PC-9 (cell line): ENCODE results near the gene KLHL15. TPM values are rescaled to one million over a fixed set of nuclear protein-coding genes. Genes with fewer than 3 reads are reported as not detected.

Experiments
- BruUV-seq: library from RNA; stranded (reverse); fragments of 400-500 nt; replicated peaks from 2 replicates; lab custom pipeline; 2021; lab: Mats Ljungman, UMichigan
- CTCF ChIA-PET: fragments of 300-600 bp; sonication (Branson Sonifier 250); formaldehyde crosslinking; loops from one replicate; lab custom pipeline; 2022; ENCODE audit warnings: antibody characterized with exemption; lab: Charles Lee
- POLR2A ChIA-PET: fragments of 300-600 bp; sonication (Branson Sonifier 250); formaldehyde crosslinking; loops from one replicate; lab custom pipeline; 2022; ENCODE audit warnings: antibody characterized with exemption; ENCODE audit not compliant: unreplicated experiment; lab: Charles Lee
- DNase-seq, 2 experiments: peaks; one replicate each; pipeline versions ENCODE4 v3.0.0 to v3.0.0-alpha.2; 2015 to 2022; ENCODE audit warnings: mixed read lengths in 1 of 2
- H2AFZ ChIP-seq: fragments of 200-600 bp; sonication (generic); 2 replicates; pipeline ENCODE4 v1.8.1; 2017; ENCODE audit warnings: antibody characterized with exemption
- H3F3A ChIP-seq: fragments of 200-600 bp; sonication (generic); 2 replicates; pipeline ENCODE4 v1.8.1; 2017; ENCODE audit warnings: antibody characterized with exemption, mild to moderate bottlenecking, low read depth; ENCODE audit not compliant: insufficient read depth
- H3K27ac ChIP-seq: fragments of 200-600 bp; sonication (generic); 2 replicates; pipeline ENCODE4 v1.6.1; 2016; ENCODE audit warnings: mixed run types
- H3K27me3 ChIP-seq: fragments of 200-600 bp; sonication (generic); 2 replicates; pipeline ENCODE4 v1.6.1; 2016; ENCODE audit warnings: low read depth, mixed run types; ENCODE audit not compliant: insufficient read depth
- H3K36me3 ChIP-seq: fragments of 200-600 bp; sonication (generic); 2 replicates; pipeline ENCODE4 v1.6.1; 2016; ENCODE audit warnings: low read depth, mixed run types
- H3K4me1 ChIP-seq: fragments of 200-600 bp; sonication (generic); replicated peaks from 2 replicates; pipeline ENCODE4 v1.6.1; 2016; ENCODE audit warnings: mixed run types; ENCODE audit not compliant: insufficient read depth
- H3K4me2 ChIP-seq: fragments of 200-600 bp; sonication (generic); 2 replicates; pipeline ENCODE4 v1.6.1; 2017; ENCODE audit warnings: mixed run types
- H3K4me3 ChIP-seq: fragments of 200-600 bp; sonication (generic); 2 replicates; pipeline ENCODE4 v1.6.1; 2016; ENCODE audit warnings: mixed run types
- H3K79me2 ChIP-seq: fragments of 200-600 bp; sonication (generic); 2 replicates; pipeline ENCODE4 v1.6.1; 2017; ENCODE audit warnings: low read depth, mixed run types
- H3K9me2 ChIP-seq: fragments of 200-600 bp; sonication (generic); 2 replicates; pipeline ENCODE4 v1.8.1; 2017; ENCODE audit warnings: mild to moderate bottlenecking; ENCODE audit not compliant: insufficient read depth
- H3K9me3 ChIP-seq: fragments of 200-600 bp; sonication (generic); 2 replicates; pipeline ENCODE4 v1.8.1; 2016; ENCODE audit warnings: low read depth; ENCODE audit not compliant: insufficient read depth
- H4K20me1 ChIP-seq: fragments of 200-600 bp; sonication (generic); 2 replicates; pipeline ENCODE4 v1.8.1; 2017; ENCODE audit not compliant: insufficient read depth
- EZH2 ChIP-seq: fragments of 200-600 bp; sonication (generic); IDR thresholded peaks from 2 replicates; pipeline ENCODE4 v1.8.0; 2017; ENCODE audit warnings: antibody characterized with exemption, low read depth
- intact Hi-C: fragments of 100-400 bp; cut with micrococcal nuclease; formaldehyde crosslinking; loops from one replicate; pipeline ENCODE4 v1.10.0; 2022; ENCODE audit not compliant: unreplicated experiment
- total RNA-seq: library from RNA; stranded (reverse); gene quantifications from 2 replicates; pipeline ENCODE4 v1.2.3, GENCODE V29; 2021
- TF ChIP-seq, protein P1 (sequence below): fragments of 200-600 bp; sonication (generic); conservative IDR thresholded peaks from 2 replicates; pipeline ENCODE4 v1.6.1; 2017; ENCODE audit warnings: mixed run types, antibody characterized with exemption, mild to moderate bottlenecking, moderate library complexity

Gene KLHL15
- total RNA-seq, 1 experiment from 2014 or later = 3.7 TPM

DNA sequence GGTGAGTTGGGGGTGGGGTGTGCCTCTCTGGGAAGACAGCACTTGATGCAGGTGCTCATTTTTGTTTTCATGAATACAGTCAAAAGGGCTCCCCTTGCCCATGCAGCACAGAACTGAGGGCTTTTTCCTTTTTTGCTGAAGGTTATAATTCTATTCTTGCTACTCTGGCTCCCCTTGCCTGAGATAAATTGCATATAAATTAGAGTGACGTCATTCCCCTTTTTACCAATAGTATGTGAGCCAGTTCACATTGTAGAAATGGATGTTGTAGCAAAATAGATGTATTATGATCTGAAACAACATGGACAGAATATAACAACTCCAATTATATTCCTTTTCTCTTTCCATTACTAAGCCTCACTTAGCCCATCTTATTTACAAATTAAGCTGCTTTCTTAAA is 90.8 kb downstream of the KLHL15 start:
- Histone ChIP-seq H3K79me2 (no peaks in the 10 kb centered on the region), H3K27ac (no peak overlapping the region), H3K4me1 (peaks cover 6% of the 10 kb centered on the region; the same call in 1 of the 2 replicates), H3K36me3 (no peaks in the 10 kb centered on the region), H2AFZ (no peak overlapping the region), H4K20me1 (no peaks in the 10 kb centered on the region), H3K4me3 (no peak overlapping the region), H3K4me2 (no peak overlapping the region), H3F3A (peaks cover 5% of the 10 kb centered on the region; the same call in 1 of the 2 replicates), H3K9me2 (no peaks in the 10 kb centered on the region), H3K27me3 (no peaks in the 10 kb centered on the region), H3K9me3 (no peaks in the 10 kb centered on the region)
- no peak for TF ChIP-seq EZH2
- TF ChIP-seq, protein P1, sequence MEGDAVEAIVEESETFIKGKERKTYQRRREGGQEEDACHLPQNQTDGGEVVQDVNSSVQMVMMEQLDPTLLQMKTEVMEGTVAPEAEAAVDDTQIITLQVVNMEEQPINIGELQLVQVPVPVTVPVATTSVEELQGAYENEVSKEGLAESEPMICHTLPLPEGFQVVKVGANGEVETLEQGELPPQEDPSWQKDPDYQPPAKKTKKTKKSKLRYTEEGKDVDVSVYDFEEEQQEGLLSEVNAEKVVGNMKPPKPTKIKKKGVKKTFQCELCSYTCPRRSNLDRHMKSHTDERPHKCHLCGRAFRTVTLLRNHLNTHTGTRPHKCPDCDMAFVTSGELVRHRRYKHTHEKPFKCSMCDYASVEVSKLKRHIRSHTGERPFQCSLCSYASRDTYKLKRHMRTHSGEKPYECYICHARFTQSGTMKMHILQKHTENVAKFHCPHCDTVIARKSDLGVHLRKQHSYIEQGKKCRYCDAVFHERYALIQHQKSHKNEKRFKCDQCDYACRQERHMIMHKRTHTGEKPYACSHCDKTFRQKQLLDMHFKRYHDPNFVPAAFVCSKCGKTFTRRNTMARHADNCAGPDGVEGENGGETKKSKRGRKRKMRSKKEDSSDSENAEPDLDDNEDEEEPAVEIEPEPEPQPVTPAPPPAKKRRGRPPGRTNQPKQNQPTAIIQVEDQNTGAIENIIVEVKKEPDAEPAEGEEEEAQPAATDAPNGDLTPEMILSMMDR = no peak
- CTCF ChIA-PET = no interaction called here
- intact Hi-C loops = no loop called here
- DNase-seq = no peak
- POLR2A ChIA-PET = no interaction called here
- no TSS peak for BruUV-seq

DNA sequence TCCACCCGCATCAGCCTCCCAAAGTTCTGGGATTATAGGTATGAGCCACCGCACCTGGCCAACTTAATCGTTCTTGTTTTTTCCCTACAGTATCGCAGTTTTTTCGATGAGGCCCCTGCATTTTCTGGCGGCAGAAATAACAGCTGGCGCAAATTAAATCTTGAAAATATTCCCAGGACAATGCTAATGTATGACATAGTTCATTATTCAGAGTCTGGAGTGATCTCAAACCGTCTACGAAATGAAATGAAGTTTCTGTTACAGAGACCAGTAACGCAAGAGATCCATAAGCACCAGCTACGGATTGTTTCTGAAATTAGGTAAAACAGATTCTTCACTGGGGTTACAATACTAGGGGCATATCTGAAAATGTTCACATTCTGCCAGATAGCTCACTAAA is 91.9 kb downstream of the KLHL15 start:
- H3K27me3 ChIP-seq = no peaks in the 10 kb centered on the region
- H3K36me3 ChIP-seq = no peaks in the 10 kb centered on the region
- no peaks in the 10 kb centered on the region for H3K9me3 ChIP-seq
- no peak for DNase-seq
- H3K79me2 ChIP-seq = no peaks in the 10 kb centered on the region
- H3K4me2 ChIP-seq = no peak overlapping the region
- no peak overlapping the region for H3K4me3 ChIP-seq
- no peaks in the 10 kb centered on the region for H3K9me2 ChIP-seq
- H3F3A ChIP-seq = peaks cover 5% of the 10 kb centered on the region; the same call in 1 of the 2 replicates
- H4K20me1 ChIP-seq = no peaks in the 10 kb centered on the region
- TF ChIP-seq, protein P1 = no peak
- TF ChIP-seq EZH2 = no peak
- no peak overlapping the region for H3K27ac ChIP-seq
- no TSS peak for BruUV-seq
- intact Hi-C loops = no loop called here
- POLR2A ChIA-PET = no interaction called here
- peaks cover 9% of the 10 kb centered on the region; the same call in 1 of the 2 replicates for H3K4me1 ChIP-seq
- H2AFZ ChIP-seq = no peak overlapping the region
- CTCF ChIA-PET = interaction anchor here (0.5 kb wide), 1 partner anchor 741 kb away, joined by 10 read pairs; no protein-coding TSS in a partner anchor

Other genes starting within 250 kb of the KLHL15 start
- 99.1 and 131 TPM in 2 replicates for gene SAT1, start 244.0 kb downstream of the KLHL15 start, total RNA-seq
- gene APOO, start 119.2 kb downstream of the KLHL15 start, total RNA-seq = 25.5 and 42.3 TPM in 2 replicates
- 0.20 TPM in 1 of 2 replicates, not detected in the other for gene CXorf58, start 119.2 kb downstream of the KLHL15 start, total RNA-seq
- gene EIF2S3, start 27.8 kb upstream of the KLHL15 start, total RNA-seq = 216 and 252 TPM in 2 replicates
- 39.1 and 39.6 TPM in 2 replicates for gene ZFX, start 122.5 kb upstream of the KLHL15 start, total RNA-seq